ENCODE results near the gene CRACDL.

CRACDL gene

GRCh38 chr2:98849113-98849512 lies 86.9 kb downstream of the CRACDL start:
- DNase-seq = no peak

DNA sequence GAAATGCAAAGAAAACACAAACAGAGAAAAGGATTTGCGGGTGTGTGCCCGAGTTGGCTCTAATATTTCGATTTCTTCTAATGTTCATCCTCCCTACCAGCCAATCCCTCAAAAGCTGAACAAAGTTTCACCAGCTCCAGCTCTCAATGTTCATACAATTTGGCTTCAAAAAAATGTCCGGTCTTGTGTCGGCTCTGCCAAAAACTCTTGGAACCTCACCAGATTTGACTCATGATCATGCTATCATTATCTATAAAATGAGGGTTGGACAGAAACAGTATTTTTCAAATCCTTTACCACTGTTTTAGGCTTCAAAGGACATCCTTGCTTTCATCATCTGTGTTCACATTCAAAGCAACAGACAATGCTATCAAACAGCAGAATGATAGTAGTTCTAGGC lies 88.2 kb downstream of the CRACDL start:
- DNase-seq = no peak

- DNase-seq = no peak
These were observed 90.0 kb downstream of the CRACDL start for GRCh38 chr2:98846041-98846440.

DNA sequence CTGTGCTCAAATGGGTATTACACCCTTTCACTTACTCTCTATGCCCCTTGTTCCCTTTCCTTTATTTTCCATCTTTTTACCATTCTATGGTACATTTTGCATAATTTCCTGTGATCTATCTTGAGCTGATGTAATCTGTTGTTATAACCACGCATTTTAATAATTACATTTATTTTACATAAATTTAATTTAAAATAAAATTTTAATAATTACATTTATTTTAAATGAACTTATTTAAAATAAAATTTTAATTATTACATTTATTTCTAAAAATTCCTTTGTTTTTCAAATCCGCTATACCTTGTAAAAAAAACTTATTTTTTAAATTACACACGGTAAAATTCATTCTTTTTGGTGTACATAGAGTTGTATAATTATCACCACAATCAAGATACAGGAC lies 93.9 kb downstream of the CRACDL start:
- DNase-seq = no peak

- no peak for DNase-seq
These were observed 96.7 kb downstream of the CRACDL start for GRCh38 chr2:98839292-98839691.

GRCh38 chr2:98835831-98836385 lies 100.1 kb downstream of the CRACDL start:
- no peak for DNase-seq

DNA sequence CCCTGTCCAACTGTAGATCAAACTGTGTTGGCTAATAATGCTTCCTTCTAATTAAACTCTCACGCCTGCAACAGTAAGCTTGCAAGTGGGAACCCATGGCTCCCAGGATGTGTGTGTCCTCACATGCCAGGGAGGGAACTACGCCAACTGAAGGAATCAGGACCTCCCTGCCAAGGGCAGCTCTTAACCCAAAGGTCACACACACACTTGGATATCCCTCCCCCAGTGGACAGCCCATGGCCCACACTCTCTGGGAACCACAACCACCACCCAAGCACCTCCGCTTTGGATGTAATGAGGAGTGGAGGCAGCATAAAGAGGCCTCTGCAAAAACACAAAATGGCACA lies 102.1 kb downstream of the CRACDL start:
- DNase-seq = no peak

GRCh38 chr2:98833172-98833916 lies 102.7 kb downstream of the CRACDL start:
- no peak for DNase-seq

DNA sequence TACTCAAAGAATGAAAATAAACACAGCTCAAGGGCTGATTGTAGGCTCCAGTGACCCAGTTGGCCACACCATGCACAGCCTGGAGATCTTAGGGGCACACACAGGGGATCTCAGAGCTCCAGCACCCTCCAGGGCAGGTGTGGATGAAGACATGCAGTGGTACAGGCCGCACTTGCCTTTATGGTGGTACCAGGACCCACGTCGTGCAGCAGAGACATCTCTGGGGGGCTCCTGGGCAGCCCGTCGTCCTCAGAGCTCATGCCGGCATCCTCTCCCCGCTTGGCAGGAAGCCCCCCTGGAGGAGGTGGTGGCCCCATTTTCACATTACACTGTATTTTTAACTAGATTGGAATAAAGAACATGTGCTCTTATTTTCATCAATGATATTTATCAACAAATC lies 103.9 kb downstream of the CRACDL start:
- DNase-seq = no peak

- no peak for DNase-seq
These were observed 105.4 kb downstream of the CRACDL start for GRCh38 chr2:98830571-98831145.

DNA sequence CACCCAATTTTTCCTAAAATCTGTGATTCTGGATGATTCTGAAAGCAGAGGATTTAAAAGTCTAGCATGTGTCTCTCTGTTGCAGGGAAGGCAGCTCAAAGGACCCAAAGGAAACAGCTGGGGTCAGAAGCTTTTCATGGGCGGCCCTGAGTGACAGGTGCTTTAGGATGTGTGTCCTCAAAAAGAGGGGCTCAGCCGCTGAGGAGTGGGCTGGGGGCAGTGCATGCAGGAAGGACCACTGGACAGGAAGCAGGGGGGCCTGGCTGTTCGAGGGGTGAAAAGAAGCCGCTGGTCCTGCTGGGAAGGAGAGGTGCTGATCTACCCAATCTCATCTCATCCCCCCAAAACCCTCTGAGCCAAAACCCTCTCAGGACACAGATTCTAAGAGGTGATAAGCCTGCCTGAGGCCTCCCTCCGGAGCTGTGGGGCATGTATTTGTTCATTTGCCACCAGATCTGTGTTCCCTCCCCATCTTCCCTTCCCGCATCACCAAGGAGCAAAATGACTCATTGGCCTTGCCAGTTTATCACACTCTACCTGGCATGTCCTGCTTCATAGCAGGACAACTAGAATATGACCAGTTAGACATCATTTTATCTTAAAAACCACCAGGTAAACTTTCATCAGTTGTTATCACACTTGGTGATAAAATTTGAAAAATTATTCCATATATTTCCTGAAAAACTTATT lies 106.3 kb downstream of the CRACDL start:
- DNase-seq = no peak

DNA sequence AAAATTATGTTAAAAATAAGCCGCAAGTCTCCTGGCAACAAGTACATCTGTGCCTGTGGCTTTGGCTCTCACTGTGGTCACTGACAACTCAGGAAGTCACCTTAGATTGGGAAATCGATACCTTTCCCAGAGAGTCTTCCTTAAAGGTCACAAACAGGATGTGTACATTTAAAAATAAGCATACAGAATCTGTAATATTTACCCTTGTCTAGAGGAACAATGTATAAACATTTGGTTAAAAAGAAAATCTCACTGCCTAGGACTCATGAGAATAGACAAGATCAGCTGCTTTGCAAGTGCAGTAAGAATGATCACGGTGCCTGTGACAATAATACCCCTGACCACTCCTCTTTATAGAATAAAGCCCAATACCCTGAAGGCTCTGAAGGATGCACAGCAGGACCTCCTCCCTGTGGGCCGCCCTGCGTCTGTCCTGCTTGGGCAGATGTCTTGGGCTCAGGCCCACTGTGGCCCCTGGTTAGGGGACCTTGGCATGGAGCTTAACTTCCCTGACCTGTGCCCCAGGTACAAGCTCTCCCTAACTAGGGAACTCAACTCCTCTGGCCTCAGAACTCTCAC lies 107.1 kb downstream of the CRACDL start:
- DNase-seq = no peak

- DNase-seq = no peak
These were observed 107.7 kb downstream of the CRACDL start for GRCh38 chr2:98828369-98828744.

- no peak for DNase-seq
These were observed 108.2 kb downstream of the CRACDL start for GRCh38 chr2:98827625-98828368.

DNA sequence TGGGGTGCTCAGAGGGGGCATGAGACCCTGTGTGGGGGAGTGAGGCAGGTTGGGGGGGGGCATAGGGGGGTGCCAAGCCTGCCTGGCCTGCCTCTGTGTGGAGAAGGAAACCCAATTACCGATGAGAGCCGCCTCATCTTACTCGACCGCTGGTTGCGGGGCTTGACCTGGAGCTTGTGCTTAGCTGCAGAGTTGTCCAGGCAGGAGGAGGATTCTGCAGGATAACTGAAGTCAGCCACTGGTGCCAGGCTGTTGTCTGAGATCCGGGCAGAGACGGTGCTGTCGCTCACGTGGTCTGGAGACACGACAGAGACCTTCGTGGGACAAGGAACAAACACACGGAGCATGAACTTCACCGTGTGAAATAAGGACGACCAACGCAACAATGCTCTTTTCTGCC lies 109.2 kb downstream of the CRACDL start:
- no peak for DNase-seq

DNA sequence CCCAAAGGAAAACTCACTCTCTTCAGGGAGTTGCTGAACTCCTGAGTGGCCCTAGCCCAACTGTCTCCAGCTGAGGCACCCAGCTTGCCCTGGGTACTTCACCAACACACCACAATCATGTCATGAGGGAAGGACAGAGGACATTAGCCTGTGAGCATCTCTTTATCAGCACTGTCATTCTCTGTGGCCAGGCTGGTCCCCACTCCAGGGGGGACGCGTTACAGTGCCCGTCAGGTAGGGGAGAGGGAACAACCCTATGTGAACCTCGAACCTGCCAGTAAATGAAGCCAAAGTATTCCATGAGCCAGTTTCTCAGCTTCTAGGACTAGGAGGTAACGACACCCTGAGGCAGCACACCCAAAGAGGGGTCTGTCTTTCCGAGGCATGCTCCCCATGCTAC lies 110.2 kb downstream of the CRACDL start:
- DNase-seq = no peak

GRCh38 chr2:98825404-98825803 lies 110.6 kb downstream of the CRACDL start:
- DNase-seq = no peak

DNA sequence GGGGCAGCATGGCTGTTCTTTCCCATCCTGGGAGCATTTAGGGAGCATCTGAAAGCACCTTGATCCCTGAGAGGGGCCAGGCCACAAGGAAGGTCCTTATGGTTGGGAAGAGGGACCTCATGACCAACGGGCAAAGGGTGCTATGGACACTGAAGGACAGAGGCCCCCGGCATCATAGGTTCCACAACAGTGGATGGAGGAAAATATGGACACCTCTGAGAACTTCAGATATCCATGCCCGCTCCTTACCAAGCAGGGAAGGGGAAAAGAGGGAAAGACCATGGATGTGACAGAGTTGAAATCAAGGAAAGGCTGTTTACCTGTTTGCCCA lies 111.0 kb downstream of the CRACDL start:
- no peak for DNase-seq

DNA sequence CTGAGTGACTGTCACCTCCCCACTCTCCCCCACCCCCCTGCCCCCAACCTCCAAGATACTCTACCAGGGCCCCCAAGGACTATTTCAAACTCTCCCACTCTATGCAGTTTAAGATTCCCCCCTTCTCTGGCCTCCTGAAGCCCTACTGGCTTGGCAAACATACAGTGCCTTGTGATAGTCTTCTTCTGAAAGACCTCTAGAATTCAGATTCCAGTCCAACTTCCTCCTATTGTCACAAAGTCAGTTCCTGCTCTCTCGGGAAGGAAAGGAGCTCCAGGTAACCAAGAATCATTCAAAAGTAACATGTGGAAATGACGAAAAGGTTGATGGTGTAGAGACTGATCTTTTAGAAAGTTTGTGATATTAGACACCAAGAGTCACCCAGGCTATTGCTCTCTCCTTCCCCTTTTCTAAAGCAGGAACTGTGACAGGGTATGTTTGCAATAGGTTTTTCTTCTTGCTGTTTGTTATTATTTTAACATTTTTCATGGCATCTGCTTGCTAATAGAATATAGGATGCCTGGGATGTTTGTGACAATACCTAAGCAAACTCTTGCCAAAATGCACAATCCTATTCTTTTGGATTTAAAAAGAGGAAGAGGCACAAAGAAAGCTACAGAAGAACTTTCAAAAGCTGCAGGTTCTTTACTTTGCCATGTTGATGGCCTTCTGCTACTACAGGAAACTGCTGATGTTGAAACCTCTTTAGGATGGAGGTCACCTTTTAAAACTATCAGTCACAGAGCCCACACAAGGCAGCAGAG lies 111.6 kb downstream of the CRACDL start:
- no peak for DNase-seq

DNA sequence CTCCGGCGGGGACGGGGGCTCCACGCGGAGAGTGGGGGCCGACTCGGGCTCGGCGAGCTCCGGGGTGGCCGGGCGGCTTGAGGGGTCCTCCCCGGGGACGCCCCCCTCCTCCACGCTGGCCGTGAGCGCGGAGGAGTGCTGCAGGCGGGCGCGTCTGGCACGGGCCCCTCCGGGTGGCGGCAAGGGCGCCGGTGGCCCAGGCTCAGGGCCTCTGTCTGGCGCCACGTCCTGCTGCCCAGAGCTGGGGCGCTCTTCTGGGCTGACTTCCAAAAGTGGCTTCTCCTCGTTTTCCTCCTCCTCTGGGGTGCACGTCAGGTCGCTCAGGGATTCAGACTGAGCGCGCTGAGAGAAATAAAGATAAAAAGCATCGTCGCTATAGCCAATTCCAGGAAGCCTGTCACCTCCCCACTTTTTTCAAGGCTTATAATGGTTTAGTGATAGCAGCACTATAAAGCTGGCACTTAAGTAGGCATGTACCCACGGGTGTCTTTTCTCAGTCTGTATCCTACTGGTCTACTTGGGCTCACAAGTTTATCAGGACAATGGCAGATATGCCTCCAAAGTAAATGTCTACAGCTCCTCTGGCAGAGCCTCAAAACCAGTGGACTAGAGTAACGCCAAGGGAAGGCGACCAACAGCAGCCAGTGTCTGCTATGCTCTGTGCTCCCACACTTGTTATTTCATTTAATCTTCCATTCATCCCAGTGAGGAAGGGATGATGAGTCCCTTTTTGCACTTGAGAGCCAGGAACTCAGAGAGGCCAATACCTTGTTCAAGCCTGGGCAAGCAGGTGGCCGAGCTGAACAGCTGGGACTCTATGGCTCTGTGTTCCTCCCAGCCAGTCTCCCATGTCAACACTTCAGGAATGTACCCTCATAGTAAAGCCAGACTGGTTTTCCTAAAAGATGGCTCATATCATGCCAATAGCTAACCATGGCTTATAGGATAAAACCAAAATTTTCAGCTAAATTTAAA lies 112.5 kb downstream of the CRACDL start:
- no peak for DNase-seq

All from COR-L47 (cell line).